ENCODE data around the gene ALPG.

- no peak for TF ChIP-seq POLR2A (IDR thresholded peaks at IDR 0.05; ENCODE audit: low read depth)
- no peak for TF ChIP-seq CTCF (IDR thresholded peaks at IDR 0.05)
- TF ChIP-seq POLR2AphosphoS5 (IDR thresholded peaks at IDR 0.05) = no peak
- TF ChIP-seq EP300 (IDR thresholded peaks at IDR 0.05) = no peak
These were observed 5.4 kb downstream of the ALPG start for GRCh38 chr2:232411901-232412629.
